RCC 7860 (cell line): ENCODE data around the gene PRR35.

Source experiments
- DNase-seq: peaks from one replicate; pipeline ENCODE4 v3.0.0-alpha.2; 2015; ENCODE audit warnings: low spot score
- FAIRE-seq: peaks from 2 replicates; lab custom pipeline; 2012; peaks lifted over from hg19 to GRCh38; lab: Jason Lieb, UNC

The PRR35 gene

DNA sequence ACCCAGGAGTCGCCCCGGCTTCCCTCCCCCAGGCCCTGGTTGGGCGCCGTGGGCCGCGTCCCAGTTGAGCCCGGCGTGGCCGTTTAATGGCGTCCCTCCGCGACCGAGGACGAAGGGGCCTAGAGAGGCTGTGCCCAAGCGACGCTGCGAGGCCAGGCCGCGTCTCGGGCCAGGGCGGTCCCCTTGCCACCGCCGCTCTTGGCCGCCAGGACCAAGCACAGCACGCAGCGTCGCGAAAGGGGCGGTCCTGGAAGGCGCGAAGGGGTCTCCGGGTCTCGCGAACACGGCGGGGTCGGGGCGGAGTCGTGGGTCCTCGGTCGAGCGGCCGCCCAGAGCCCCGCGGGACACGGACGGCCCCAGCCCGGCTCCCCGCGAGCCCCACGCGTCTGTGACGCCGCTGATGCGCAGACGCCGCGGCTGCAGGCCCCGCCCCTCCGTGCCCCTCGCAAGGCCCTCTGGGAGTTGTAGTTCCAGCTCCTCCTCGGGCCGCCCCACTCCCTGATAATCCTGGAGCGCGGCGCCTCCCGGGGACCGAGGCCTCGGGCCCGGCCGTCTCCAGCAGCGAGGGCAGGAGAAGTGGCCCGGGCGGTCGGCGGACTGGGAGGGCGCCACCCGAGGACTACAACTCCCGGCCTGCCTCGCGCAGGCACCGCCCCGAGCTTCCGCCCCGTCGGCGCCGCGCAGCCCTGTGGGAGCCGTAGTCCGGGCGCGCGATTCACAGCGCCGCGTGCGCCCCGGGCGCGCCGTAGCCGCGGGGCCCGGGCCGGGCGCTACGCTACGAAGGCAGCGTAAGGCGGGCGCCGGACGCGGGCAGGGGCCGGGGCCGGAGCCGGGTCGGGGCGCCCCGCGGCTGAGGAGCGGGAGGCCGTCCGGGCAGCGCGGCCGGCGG lies 32.9 kb upstream of the PRR35 start, which contains the start of gene CAPN15:
Gene CAPN15, plus strand, starts transcription at position 698 of the 889 bp plus-strand sequence. CDS start 19,127 bp downstream, outside the sequence.
- DNase-seq, result peak; percentile 72
- FAIRE-seq, result no peak

DNA sequence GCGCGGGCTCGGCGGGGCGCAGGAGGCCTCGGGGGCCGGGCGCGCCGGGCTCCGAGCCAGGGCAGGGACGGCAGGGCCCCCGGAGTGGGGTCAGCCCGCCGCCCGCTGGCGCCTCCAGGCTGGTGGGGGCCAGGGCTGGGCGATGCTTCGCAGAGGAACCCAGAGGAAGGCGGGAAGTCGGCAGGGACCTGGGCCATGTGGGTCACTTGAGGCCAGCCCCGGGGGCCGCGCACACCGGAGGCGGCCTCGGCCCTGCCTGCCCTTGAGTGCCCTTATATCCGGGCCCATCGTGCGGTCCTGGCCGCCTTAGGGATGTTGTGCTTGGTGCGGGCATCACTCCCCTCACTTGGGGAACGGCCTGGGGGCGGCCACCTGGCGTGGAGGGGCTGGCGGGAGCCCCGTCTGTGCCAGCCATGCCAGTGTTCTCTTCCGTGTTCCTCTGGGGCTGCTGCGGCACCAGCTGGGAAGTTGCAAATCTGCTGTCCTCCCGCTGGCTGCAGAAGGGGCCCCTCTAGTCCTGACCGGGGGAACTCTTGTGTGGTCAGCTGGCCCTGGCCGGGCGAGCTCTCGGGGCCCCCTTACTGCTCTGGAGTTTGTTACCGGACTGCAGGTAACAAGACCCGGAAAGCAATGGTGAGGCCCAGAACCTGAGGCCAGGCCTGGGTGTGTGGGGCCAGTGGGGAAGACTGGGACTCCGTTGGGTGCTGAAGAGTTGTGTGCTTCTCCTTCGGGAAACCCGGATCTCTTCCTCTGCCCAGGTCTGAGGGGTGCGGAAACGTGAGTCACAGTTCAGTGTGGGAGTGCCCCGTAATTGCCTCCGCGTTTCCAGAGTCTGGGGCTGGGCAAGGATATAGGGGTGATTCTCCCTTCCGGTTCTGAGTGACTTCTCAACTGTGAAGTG lies 31.8 kb upstream of the PRR35 start:
- DNase-seq (peak; percentile 61), FAIRE-seq (no peak)

DNA sequence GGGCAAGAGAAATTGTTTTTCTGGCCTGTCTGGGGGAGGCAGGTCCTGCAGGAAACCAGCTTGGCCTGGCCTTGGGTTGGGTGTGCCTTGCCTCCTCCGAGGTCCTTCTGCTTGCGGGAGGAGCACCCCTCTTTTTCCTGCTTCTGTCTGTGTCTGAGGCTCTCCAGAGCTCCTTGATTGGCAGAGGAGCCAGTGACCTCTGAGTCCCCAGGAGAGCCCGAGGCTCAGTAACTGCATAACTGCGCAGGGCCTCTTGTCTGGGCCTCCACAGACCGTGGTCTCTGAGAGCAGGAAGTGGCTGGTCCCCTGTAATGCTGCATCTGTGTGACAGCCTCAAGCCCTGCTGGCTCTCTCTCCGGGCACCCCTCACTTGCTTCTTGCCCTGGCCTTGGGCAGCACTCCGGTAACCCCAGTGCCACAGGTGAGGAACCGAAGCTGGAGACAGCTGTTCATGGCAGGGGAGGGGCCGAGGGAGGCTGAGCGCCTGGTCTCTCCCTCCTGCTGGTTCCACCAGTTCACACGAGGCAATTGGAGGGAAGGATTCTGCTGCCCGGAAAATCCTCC lies 31.1 kb upstream of the PRR35 start:
- FAIRE-seq, result no peak

DNA sequence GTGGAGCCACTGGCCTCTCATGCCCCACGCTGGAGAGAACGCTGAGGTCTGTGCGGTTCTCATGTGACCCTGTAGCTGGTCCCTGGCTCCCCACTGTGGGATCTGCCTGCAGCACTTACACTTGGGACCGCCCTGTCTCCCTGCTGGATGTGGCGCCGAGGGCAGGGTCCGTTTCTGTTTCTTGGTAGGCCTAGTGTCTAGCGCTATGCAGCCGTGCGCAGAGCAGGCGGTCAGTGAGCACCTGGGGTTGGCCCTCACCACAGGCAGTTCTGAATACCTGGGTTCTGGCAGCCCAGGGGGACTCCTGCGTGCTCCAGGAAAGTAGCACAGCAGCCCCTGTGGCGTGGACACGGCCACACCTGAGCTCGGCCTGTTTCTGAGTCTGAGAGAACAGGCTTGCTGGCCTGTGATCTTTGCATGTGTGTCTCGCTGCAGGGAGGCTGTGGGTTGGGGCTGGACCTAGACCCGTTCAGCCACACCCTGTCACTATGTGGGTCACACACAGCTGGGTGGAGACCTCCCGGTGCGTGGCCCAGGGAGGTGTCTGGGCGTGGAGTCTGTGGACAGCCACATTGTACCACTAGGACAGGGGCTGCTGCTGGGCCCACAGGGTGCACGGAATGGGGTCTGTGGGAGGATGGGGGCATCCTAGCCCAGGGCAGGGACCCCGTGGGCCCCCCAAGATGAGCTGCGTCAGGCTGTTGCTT lies 29.9 kb upstream of the PRR35 start:
- FAIRE-seq, result no peak
- no peak for DNase-seq

More for the DNA sequence above, 31.1 kb upstream of the PRR35 start:
- no peak for DNase-seq

DNA sequence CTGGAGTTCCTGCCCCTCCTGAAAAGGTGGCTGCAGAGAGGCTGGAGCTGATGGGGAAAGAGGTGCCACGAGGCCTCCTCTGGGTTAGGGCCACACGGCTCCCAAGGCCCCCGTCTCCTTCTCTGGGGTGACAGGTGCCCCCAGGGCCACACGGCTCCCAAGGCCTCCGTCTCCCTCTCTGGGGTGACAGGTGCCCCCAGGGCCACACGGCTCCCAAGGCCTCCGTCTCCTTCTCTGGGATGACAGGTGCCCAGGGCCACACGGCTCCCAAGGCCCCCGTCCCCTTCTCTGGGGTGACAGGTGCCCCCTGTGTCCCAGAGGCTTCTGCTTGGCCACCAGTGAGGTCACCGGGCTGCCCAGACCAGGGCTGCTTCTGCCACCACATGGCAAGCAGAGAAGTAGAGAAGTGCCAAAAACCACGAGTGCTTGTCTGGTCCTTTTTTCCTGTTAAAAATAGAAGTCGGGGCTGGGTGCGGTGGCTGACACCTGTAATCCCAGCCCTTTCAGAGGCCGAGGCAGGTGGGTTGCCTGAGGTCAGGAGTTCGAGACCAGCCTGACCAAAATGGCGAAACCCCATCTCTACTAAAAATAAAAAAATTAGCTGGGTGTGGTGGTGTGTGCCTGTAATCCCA lies 28.6 kb upstream of the PRR35 start:
- DNase-seq (no peak), FAIRE-seq (no peak)

DNA sequence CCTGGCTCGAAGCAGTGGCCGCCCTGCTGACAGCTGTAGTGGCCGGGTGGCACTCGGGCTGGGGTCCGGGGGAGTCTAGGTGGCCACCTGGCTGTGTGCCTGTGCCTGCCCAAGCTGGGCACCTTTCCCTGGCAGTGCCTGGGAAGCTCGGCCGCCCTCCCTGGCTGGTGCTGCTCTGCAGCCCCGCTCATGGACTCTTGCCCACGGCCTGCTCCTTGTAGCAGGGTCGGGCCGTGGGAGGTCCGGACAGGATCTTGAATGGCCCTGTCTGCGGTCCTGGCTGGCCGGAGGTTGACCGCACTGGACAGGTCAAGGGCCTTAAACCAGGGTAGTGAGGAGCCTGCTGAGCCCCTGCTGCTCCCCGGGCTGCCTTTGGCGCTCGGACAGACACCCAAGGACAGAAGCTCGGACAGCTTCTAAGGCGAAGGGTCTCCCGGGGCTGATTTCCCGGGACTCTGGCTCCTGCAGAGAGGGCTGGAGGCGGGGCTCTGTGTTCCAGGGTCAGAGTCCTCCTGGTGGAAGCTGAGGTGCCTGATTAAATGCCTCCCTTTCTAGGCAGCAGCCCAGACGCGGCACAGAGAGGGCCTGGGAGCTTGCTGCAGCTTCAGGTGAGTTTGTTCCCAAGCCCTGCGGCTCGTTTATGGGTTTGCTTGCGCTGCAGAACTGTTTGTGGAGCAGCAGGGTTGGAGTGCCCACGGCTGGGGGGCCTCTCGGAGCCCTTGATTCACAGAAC lies 26.6 kb upstream of the PRR35 start:
- no peak for DNase-seq
- FAIRE-seq, result no peak

DNA sequence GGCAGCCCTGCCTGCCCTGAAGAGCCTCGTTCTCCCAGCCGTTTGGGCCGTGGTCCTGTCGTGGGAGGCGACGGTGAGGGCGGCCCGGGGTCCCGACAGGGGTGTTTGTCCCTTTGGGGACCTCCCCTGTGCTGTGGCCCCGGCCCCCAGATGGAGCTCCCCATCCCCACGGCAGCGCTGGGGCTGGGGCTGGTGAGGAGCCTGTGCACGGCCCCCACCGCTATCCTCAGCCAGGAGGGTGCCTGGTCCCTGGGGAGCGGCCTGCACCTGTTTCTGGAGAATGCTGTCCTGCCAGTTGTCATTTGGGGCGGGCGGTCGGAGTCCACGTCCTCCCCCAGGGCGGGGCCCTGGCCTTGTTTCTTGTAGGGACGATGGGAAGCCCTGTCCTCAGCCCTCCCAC lies 26.1 kb upstream of the PRR35 start:
- FAIRE-seq (no peak), DNase-seq (no peak)

DNA sequence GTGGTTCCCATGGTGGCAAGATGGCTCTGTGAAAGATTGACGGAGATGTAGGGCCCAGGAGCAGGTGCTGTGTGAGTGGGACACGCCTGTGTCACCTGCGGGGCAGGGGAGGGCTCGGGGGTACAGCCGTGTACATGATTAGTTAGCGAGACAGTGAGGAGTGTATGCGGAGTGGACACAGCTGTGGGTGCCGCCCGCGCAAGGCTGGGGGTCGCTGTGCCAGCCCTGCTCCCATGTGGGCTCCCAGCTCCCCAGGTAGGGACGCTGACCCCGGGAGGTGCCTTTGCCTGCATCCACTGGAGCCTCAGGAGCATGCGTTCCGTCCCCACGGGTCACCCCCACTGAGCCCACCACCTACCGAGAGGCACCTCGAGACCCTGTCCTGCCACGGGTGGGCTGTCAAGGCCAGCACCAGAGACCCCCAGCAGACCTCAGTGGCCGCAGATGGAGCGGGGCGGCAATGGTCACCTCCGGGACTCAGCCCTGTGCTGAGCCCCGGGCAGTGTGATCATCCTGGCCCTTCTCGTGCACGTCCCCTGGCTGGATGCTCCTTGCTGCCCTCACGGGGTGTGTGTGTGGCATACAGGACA lies 25.2 kb upstream of the PRR35 start:
- no peak for FAIRE-seq
- DNase-seq, result no peak

DNA sequence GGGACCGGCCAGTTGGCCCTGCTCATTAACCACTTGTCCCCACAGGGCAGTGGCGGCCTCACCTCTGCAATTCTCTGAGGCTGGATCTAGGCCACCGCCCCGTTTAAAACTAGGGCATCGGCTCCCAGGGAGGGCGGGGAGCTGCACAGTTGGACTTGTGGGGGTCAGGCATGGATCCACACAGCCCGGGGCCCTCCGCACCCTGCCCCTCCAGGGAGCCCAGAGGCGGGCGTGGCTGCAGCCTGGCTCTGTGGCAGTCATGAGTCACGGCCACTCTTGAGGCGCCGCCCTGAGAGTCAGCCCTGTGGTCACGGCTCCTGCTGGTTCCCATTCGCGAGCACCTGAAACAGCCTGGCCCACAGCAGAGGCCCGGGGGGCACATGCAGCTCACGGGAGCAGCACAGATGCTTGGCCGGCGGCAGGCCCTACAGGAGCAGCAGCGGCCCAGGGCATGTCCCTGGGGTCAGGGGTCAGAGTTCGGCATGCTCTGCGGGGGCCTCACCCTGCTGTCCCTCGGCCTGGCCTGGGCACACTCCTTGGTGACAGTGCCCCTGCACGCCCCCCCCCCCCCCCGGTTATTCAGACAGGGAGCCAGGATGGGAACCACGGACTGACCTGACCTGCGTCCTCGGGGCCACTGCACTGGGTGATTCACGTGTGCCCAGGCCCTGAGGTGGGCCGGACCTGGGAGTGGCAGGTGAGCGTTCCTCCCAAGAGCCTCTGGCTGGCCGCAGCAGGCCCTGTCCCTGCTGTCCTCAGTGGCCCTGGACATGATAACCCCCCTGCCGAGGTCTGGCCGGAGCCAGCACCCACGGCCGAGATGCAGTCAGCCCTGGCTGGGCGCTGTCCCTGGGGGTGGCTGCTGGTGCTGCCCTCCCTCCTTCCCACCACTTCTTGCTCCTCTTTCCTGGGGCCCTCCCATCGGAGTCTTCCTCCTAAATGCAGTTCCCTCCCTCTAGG lies 24.5 kb upstream of the PRR35 start:
- peak; percentile 81 for FAIRE-seq
- DNase-seq, result peak; percentile 80

DNA sequence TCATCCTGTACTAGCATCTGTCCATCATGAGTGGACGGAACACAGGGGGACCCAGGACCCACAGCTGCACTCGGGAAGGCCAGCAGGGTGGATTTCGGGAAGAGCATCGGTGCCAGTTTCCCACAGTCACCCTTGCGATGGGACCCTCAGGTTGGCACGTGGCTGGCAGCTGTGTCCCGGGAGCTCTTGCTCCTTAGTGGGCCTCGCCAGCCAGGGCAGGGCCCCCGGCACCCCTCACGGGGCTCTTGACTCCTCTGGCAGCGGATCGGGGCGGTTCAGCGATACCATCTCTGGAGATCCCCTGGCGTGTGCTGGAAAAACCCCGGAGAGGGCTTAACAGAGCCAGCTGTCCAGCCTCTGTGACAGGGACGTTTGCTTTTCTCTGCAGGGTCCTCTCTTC lies 23.4 kb upstream of the PRR35 start:
- no peak for DNase-seq
- no peak for FAIRE-seq

DNA sequence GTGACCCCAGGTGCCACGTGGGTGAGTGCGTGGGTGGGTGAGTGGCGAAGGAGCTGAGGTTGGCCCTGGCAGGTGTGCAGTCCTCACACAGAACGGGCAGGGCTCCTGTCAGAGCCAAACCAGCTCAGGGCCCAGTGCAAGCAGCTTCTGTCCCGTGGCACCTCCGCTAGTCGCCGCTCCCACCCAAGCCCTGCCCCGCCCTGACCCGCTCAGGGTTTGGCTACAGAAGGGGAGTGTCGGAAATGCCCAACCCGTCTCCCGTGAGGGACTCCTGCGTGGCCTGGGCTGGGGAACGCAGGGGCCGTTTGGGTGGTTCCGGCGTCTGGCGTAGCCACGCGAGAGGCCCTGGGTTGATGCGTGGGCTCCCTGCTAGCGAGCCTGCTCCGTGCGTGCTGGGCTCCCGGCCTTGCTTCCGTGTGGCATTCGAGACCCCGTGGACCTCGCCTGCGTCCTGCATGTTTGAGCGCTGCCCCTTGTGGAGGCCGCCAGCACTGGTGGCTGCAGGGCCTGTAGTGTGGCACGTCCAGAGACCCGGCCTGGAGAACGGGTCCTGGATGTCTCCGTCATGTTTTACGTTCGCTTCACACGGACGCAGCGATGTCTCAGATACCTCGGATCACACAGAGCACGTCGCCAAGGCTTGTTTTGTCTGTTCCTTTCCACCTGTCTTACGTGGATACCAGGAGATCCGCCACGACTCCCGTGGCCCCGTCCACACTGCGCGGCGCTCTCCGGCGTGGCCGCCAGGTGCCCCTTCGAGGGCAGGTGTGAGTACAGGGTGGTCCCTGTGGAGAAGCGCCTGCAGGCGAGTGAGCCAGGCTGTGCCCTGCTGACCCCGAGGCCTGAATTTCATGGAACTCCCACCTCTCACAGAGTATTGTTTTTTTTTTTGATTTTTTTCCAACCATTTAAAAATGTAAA lies 22.5 kb upstream of the PRR35 start:
- DNase-seq, result no peak
- FAIRE-seq, result no peak

DNA sequence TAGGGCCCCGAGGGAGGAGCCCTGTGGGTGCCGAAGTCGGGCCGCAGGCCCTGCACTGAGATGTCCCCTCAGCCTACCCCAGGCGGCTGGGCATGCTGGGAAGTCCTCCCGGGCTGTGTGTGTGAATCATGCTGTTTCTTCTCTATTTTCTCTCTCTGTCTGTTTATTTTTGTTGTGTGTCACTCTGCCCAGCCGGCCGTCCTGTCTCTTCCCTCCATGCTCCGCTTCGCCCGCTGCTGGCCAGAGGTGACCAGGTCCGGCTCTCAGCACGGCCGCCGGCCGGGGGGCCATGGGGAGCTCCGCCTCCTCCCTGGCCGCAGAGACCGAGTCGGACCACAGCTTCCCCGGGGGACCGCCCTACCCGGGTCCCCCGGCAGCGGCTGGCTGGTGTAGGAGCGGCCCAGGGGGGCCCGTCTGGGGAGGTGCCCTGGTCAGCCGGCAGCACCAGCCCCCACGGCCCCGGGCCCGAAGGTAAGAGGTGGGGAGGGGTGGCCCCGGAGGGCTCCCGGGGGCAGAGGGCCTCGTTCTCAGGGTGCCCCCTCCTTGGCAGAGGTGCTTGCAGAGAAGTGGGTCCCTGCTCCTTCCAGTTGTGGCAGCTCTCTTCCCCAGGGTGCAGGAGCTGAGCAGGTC lies 20.2 kb upstream of the PRR35 start:
- DNase-seq (no peak), FAIRE-seq (no peak)

DNA sequence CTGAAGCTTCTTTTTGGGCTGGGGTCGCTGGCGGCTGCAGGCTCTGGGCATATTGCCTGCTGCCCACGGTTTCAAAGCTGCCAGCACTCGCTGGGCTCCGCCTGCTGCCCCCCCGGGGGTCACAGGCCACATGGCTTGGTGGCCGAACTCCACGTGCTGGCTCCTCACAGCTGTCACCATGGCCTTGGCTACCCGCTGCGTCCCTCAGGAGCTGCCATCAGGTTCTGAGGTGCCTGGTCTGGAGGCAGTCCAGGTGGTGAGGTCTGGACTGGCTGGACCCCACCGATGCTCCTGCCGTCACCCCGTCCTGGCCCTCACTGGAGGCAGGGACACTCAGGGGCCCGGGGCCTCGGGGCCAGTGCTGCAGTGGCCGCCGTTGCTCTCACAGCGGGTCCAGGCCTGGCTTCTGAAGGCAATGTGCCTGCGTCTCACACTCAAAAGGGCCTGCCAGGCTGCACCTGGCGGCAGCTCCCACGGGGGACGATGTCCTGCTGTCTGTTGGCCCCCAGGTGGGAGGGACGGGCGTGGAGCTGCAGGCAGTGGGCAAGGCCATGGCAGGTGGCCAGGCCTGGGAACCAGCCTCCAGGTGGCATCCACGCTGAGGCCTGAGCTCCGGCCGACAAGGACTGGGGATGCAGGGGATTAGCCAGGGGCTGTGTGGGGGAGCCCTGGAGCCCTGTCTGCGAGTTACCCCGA lies 19.4 kb upstream of the PRR35 start:
- DNase-seq (no peak), FAIRE-seq (no peak)

DNA sequence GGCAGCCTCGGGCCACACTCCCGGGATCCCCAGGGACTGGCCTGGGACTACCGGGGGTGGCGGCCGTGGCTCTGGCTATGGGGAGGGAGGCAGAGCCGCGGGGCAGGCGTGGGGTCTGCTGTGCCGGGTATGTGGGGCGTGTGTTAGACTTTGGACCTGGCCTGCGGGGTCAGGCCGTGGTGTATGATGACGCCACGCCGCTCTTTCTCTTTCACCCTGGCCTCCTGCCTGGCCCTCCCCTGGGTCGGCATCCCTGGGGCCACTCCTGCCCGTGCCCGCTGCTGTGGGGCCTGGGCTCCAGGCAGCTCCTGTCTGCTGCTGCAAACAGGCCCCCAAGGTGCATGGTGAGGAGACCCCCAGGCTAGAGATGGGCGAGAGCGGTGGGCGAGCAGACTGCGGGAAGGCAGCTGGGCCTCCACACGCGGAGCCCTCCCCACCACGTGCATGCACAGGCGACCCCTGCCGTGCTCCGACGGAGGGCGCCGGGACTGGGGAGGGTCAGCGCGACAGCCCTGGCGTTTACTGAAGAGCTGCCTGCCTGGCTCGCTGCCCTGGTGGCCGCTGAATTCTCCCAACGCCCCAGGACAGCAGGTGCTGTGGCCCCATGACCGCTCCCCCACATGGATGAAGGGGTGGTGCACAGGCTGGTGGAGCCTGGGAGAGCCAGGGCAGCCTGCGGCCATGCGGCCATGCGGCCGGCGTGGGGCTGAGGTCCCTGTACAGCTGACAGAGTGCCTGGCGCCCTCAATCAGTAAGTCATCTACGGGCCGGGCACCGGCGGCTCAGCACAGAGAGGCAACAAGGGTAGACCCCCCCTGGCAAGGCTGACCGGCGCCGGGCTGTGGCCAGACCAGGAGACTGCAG lies 16.7 kb upstream of the PRR35 start:
- DNase-seq, result no peak
- no peak for FAIRE-seq

DNA sequence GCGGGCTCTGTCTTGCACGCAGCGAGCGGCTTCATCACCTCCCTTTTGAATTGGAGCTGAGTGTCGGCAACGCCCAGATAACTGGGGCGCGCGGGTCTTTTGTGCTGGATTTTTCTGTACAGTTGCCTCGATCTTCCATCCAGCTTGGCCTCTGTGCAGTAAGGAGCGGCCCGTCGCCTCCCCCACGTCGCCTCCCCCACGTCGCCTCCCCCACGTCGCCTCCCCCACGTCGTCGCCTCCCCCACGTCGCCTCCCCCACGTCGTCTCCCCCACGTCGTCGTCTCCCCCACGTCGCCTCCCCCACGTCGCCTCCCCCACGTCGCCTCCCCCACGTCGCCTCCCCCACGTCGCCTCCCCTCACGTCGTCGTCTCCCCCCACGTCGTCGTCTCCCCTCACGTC lies 15.7 kb upstream of the PRR35 start:
- DNase-seq (no peak), FAIRE-seq (no peak)
